UCSD-AML1 (cell line): ENCODE measurements around the gene FAM174C.
"Not testable (repeated sequence)": the region's sequence is repeated elsewhere in the genome, so short reads cannot be mapped to it uniquely, and the experiment has no call there.

Source experiments
- DNase-seq: peaks from one replicate; lab custom pipeline; 2025; ENCODE audit not compliant: unreplicated experiment; lab: John Stamatoyannopoulos, UW

Gene FAM174C

DNA sequence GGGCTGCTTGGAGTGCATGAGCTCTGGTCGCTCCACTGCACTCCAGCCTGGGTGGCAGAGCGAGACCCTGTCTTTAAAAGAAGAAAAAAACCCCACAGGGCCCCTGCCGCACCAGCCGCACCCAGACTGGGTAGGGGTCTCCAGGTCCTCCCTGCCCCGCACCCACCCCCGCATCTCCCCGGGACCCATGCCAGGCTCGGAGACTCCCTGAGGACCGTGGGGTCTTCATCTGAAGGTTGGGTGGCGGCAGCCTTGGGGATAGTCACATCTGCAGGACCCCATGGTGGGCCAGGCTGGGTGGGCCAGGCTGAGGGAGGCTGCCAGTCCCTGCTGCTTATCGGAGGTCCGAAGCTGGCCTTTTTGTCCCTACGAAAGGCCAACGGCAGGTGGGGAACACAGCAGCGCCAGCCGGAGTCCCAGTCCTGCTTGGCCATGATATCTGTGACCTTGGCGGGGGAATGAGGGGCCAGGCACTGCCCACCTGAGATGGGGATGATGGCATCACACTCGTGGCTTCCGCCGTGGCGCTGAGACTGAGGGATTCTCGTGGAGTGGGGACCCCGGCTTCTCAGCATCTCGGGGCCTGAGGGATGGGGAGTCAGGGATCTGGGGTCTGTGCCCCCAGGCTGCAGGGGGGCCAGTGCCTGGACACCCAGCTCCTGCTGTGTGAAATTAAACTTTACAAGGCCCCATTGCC lies 21.4 kb downstream of the FAM174C start:
- DNase-seq = no peak

DNA sequence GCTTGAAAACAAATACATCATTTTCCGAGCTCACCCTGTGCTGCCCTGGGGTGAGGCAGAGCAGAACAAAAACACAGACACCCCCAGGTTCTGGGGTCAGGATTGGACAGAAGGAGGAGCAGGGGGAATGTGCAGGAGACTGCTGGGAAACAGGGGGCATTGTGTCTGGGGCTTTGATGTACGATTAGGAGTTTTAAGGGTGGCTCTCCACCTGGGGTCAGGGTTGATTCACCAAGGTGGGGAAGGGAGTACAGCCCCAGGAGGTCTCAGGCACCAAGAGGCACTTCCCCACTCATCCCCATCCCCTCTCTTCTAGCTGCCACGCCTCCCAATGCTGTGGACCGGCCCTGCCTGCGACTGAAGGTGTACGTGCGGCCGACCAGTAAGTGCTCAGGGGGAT lies 22.9 kb downstream of the FAM174C start:
- no peak for DNase-seq

DNA sequence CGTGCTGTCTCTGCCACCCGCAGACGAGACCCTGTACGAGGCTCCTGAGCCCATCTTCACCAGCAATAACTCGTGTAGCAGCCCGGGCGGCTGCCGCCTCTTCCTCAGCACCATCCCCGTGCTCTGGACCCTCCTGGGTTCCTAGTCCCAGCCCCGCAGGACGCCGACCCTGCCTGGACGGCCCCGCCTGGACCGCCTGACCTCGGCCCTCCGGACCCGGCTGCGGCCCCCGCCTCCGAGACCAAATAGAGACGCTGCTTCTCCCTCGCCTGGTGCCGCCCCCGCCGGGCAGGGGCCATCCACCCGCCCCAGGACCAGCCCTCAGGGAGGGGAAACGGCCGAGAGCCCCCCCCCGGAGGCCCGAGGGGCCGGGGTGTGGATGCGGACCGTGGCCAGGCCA lies 24.5 kb downstream of the FAM174C start:
- no peak for DNase-seq

DNA sequence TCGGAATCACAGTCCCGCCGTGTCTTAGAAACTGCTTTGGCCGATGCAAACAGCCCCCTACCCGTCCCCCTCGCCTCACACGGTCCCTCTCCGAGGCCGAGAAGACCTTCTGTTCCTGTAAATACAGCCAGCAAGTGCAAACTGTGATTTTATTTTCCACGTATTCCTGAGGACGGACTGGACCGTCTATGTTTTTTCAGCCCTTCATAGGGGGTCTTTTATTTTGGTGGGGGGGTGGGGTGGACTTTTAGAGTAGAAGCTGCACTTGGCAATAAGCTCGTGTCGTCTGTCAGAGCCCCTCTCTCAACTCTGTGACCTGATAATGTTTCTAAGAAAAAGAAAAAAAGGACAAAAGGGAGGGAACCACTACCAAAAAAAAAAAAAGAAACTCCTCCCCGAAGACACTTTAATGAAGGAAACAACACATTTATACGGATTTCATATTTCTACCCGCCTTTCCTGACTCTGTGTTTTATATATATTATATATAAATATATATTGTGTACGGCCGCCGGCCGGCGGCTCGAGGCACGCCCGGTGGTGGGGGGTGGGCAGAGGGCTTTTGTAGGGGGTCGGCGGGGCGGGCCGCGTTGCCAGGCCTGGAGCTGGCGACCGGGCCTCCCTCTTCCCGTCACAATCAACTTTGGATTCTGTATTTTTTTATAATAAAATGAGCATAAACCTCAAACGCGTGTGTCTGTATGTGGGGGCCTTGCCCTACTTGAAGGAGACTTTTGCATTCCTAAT lies 25.6 kb downstream of the FAM174C start:
- DNase-seq = no peak

DNA sequence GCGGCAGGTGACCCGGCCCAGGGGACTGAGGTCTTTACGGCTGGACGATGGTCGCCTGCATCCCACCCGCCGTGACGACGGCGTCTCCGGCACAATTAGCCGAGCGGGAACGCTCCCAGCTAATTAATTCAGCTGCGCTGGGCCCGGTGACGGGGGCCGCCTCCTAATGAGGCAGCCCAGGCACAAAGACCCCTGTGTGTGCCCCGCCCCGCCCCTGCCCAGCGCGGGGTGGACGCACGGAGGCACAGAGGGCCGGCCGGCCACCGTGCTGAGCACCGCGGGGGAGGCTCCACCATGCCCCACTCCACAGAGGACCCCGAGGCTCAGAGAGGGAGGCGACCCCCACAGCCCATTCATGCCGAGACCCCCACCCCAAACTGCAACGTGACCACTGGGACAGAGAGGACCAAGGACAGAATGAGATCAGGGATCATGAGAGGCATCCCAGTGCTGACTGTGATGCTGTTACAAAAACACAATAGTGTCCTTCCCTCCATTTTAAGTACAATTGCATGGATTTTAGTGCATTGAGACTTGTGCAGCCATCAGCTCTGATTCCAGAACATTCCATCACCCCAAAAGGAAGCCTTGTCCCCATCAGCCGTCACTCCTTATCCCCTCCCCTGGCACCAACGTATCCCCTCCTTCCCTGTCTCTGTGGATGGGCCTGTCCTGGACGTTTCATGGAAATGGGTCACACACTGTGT lies 27.4 kb downstream of the FAM174C start:
- no peak for DNase-seq

DNA sequence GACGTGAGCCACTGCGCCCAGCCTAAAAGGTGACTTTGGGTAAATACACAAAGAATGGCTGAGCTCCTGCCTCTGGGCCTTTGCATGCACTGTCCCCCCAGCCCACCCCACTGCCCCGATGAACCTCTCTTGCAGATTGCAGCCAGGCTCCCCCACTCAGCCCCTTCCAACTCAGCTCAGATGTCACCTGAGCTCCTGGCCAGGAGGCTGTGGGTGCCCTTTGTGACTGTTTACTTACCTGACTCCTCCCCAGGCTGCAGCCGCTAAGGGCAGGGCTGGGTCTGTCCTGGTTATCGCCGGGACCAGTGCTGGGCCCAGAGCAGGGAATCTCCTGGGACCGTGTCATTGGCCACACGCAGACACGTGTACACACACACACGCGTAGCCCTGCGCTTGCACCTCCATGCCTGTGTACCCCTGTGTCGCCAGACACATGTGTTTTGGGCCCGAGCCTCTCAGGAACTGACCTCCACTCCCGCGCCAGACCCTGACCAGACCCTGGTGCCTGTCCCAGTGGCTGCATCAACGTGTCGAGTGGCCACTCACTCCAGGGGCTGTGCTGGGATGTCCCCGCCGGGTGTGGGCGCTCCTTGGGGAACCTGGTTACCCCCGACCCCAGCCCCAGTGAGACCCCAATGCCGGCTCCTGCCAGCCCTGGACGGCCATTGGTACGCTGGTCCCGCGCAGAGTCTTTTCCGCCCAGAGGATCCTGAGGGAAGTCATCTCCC lies 29.0 kb downstream of the FAM174C start:
- DNase-seq = no peak

DNA sequence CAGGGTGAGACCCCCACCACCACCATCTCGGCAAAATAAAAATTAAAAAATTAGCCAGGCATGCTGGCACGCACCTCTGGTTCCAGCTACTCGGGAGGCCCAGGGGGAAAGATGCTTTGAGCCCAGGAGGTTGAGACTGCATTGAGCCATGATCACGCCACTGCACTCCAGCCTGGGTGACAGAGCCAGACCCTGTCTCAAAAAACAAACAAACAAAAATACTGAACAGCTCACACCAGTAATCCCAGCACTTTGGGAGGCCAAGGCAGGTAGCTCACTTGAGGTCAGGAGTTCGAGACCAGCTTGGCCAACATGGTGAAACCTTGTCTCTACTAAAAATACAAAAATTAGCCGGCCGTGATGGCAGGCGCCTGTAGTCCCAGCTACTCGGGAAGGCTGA lies 30.0 kb downstream of the FAM174C start:
- not testable (repeated sequence) for DNase-seq

DNA sequence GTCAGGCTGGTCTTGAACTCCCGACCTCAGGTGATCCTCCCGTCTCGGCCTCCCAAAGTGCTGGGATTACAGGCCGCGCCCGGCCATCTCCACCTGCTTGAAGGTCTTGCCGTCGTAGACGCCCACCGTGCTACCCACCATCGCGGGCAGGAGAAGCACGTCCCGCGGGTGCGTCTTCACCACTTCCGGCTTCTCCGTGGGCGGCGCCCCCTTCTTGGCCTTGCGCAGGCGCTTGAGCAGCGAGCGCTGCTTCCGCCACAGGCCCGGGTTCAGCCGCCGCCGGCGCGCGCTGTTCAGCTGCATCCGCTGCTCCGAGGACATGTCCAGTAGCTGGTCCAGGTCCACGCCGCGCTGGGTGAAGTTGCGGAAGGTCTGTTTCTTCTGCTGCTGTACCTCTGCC lies 32.0 kb downstream of the FAM174C start:
- peak; percentile 20 for DNase-seq

DNA sequence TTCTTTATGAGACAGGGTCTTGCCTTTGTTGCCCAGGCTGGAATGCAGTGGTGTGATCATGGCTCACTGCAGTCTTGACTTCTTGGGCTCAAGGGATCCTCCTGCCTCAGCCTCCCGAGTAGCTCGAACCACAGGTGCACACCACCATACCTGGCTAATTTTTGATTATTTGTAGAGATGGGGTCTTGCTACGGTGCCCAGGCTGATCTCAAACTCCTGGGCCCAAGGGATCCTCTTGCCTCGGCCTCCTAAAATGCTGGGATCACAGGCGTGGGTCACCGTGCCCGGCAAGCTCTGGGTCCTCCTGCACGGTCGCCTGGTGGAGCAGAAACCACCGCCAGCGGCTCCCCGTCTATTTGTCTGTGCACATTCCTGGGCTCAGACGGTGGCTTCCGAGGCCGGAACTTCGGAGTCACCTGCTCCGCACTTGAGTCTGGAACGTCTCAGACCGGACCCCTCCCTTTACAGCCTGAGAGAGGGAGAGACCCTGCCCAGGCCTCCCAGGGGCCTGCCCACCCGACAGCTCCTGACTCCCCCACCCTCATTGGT lies 32.5 kb downstream of the FAM174C start:
- no peak for DNase-seq

DNA sequence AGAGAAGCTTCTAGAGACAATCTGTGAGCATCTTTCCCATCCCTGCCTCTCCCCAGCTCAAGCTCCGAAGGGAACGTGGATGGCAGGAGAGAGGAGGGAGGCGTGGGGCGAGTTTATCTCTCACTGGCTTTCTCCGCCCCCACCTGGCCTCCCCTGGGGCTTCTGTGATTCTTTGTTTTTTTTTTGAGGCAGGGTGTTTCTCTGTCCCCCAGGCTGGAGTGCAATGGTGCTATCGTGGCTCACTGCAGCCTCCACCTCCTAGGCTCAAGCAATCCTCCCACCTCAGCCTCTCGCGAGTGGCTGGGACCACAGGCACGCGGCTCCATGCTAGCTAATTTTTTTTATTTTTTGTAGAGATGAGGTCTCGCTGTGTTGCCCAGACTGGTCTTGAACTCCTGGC lies 33.4 kb downstream of the FAM174C start:
- DNase-seq = no peak

DNA sequence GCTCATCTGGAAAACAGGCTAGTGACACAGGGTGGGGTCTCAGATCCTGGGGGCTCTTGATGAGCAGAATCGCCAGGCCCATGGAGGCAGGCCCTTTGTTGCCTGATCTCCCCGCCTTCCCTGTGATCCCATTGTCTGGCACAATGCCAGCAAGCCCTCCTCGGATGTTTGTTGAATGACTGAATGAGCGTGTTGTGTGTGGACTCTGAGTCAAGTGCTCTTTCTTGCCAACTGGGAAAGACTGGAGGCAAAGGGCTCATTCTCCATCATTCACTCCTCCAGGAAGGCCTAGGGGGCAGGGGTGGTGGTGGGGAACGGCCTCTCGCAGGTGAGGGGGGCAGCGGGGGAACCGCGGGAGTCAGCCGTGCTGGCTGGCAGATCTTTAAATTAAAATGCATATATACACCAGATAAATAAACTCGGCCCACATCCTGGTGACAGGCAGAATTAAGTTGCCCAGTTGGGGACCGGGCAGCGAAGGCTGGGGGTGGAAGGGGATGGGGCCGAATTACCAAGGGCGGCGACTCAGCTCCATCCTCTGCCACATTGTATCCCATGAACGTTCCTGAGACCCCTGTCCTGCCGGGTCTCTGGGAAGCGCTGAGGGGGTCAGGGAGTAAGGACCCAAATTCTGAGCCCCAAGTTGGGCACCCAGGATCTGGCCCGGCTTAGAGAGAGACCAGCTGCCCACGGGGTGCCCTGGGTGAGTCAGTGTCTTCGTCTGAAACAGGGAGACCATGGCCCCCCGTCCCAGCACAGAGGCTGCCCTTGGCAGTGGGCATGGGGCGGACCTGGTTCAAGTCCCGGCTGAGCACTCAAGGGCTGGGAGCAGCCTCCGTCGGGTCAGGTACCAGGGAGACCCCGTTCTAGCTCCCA lies 34.9 kb downstream of the FAM174C start:
- DNase-seq = no peak

DNA sequence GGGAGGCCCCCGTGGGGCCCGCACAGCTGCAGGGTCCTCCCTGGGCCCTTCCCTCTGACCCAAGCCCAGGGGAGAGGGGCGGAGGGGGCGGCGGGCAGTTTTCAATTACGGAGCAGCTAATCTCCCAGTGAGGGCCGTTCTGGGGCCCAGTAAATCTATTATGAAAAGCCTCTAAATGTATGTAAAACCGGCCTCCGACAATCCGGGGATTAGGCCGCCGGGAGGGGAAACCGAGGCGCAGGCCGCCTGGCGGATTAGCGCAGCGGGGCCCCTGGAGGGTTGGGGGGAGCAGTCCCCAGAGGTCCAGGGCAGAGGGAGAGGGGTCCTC lies 35.5 kb downstream of the FAM174C start:
- DNase-seq = no peak

DNA sequence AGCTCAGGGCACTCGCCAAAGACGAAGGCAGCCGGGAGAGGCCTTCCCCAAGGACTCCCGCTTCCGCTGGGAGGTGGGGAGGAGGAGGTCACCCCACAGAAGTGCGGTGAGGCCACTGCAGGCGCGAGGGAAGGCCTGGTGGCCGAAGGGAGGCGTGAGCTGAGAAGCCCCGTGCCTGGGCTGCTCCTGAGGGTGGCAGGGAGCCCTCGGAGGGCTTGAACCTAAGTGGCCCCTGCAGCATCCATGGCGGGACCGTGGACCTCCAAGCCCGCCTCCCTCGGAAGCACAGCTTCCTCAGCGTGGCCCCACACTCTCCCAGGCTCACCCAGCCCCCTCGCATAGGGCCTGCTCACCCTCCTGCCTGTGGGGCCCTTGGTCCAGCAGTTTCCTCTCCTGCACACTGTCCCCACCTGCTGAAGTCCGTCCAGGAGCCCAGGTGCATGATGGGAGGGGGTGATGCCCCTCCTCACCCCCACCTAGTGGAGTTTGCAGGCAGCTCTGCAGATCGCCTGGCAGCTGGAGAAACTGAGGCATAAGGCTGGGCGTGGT lies 36.3 kb downstream of the FAM174C start:
- DNase-seq = no peak

DNA sequence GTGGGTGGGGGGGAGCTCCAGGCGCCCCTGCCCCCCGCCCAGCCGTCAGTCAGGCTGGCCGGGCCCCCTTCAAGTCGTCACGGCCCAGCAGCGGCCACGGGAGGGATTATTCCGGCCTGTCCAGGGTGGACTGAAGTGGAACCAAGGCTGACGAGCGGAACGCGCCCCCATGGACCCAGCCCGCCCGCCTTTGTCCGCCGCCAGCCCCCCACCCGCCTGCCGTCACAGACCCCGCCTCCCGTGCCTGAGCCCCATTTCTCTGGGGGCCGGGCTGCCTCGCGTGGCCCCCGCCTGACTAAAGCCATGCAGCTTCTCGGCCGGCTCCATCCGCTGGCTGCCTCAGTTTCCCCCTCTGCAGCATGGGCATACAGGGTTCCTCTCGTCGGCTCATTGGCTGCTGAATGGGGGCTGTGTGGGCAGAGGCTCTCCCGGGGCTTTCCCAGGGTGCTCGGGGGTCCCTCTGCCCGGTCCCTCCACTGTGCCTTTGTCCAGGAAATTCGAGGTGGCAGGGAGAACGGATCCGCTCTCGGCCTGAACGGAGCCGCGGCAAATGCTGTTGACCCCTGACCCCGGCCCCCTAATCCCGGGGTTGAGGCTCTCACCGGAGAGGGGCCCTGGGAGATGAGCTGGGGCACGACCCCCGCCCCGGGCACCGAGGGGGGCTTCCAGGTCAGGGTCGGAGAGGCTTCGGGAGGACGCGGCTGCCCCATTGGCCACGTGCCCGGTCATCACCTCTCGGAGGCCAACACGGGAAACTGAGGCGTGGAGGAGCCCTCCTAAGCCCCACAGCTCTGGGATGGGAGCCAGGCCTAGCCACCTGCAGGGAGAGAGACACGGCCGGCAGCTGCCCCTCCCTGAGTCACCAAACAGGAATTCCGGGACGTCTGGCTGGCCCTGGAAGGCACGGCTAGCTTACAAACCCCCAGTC lies 37.7 kb downstream of the FAM174C start:
- DNase-seq = no peak

DNA sequence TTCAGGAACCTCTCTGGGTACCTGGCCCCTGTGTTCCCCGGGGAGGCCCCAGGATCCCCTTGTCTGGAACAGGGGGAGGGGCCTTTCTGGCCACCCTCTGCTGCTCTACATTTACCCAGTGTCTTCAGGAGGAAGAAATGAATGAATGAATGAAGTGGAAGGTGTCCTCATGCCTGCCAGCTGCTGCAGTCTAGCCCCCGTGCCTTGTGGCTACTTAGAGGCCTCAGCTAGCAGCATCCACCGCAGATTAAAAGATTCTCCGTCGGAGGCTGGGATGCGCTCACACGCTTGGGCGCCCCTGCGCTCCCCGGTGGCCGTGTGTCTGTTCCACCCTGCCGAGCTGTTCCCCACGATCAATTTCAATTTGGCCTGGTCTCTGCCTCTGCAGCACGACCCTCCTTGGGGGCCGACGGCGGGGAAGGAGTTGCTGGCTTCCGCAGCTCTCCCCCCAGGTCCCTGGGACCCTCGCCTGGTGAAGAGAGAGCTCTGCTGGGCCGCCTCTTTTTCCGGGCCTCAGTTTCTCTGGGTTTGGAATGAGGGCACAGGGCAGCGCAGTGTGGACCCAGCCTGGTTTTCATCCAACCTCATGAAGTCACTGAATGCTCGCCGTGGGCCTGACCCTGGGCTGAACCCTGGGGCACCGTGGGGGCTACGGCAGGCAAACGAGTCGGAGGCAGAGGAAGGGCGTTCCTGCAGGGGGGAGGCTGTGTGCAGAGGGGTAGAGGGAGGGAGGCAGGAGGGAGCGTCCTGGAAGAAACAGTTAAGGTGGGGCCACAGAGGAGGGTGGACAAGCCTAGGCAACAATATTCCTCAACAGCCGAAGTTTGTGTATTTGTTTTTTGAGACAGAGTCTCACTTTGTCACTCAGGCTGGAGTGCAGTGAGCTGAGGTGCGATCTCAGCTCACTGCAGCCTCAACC lies 38.6 kb downstream of the FAM174C start:
- no peak for DNase-seq

DNA sequence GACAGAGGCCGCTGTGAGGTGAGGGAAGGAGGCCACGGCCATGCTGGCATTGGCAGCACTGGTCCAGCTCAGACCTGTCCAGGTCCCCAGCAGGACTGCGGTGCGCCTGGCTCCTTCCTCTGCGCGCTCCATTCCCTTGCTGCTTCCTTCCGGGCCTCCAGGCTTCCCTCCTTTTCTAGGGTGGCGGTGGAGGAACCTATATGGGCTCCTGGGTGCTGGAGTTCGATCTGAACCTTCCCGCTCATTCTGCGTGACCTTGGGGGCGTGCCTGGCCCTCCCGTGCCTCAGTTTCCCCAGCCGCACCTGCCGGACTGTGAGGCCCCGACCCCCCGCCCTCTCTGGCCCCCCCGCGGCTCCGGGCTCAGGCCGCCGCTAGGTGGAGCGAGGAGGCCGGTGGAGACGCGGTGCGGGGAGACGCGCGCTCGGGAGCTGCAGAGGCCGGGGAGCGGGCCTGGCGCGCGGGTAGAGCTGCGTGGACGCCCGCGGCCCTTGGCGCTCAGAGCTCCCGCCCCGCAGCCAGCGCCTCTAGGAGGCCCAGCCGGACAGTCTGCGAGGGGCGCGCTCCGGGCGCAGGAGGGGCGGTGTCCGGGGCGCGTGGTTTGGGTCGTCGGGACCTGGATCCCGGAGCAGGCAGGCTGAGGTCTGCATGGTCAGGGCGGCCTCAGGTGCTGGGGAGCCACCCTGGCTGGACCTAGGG lies 40.3 kb downstream of the FAM174C start:
- DNase-seq = peak; percentile 61

DNA sequence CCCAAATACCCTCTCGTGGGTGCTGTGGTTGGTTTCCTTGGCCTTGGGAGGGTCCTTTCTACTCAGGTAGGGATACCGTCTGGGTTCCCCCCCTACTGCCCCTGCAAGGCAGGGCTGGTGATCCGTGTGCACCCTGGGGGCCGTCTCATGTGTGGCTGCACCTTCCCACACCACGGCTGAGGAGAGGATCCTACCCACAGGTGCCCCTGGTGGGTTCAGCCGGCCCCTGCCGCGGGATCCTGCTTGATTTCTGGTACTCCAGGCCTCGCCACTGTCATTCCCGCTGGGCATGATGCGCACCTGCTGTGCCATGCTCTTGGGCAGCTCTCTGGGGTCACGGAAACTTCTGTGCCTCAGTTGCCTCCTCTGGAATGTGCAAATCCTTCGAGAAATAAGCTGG lies 41.1 kb downstream of the FAM174C start:
- DNase-seq = no peak
